B cell (primary cell): ENCODE data around the gene CNBP. TPM values are rescaled to one million over a fixed set of nuclear protein-coding genes. Genes with fewer than 3 reads are reported as not detected.
"Not testable (repeated sequence)": the region's sequence is repeated elsewhere in the genome, so short reads cannot be mapped to it uniquely, and the experiment has no call there.

Experiments used
- ATAC-seq: fragments of 200-7000 bp; cut with Tn5 transposase; one replicate; pipeline ENCODE4 v1.10.0; 2021; ENCODE audit warnings: low read depth, mild to moderate bottlenecking, moderate number of reproducible peaks, moderate library complexity
- CTCF ChIA-PET: fragments of 350-600 bp; sonication (Branson Sonifier 250); formaldehyde crosslinking; loops from one replicate; lab custom pipeline; 2021; ENCODE audit warnings: antibody characterized with exemption, inconsistent platforms; lab: Charles Lee
- POLR2A ChIA-PET: fragments of 350-600 bp; sonication (Branson Sonifier 250); formaldehyde crosslinking; loops from one replicate; lab custom pipeline; 2021; ENCODE audit warnings: antibody characterized with exemption; lab: Charles Lee
- DNase-seq: peaks from one replicate; pipeline ENCODE4 v3.0.0; 2013
- H2AFZ ChIP-seq: 2 replicates; pipeline ENCODE4 v1.6.1; 2012; ENCODE audit warnings: mild to moderate bottlenecking, low read depth, low read length; ENCODE audit not compliant: insufficient read depth, poor library complexity, severe bottlenecking
- H3K27ac ChIP-seq, 2 donors: 1 replicate in 1 of 2; 2 replicates in 1 of 2; pipeline ENCODE4 v1.5.1; 2012 to 2013; ENCODE audit warnings: low read length in 2 of 2, mild to moderate bottlenecking in 2 of 2, moderate library complexity in 1 of 2
- H3K27me3 ChIP-seq, 4 experiments: fragments of 200-600 bp in 1 of 4; sonication (generic) in 1 of 4; replicated peaks in 1 of 4; 1 replicate in 2 of 4; 2 replicates in 2 of 4; pipeline versions ENCODE4 v1.6.1 to v1.7.0; 2013 to 2016; ENCODE audit warnings: low read length in 3 of 4, mild to moderate bottlenecking in 2 of 4, mixed read lengths in 1 of 4, moderate library complexity in 1 of 4; ENCODE audit not compliant: insufficient read depth in 4 of 4, control insufficient read depth in 3 of 4; ENCODE audit errors: control extremely low read depth in 1 of 4
- H3K36me3 ChIP-seq, 2 experiments: replicated peaks in 1 of 2; 1 replicate in 1 of 2; 2 replicates in 1 of 2; pipeline versions ENCODE4 v1.6.1 to v1.7.1; 2013; ENCODE audit warnings: low read length in 1 of 2; ENCODE audit not compliant: insufficient read depth in 2 of 2, control insufficient read depth in 1 of 2; ENCODE audit errors: control extremely low read depth in 1 of 2, extremely low read depth in 1 of 2
- H3K4me1 ChIP-seq, 2 donors: fragments of 200-600 bp in 1 of 2; sonication (generic) in 1 of 2; 1 replicate in 1 of 2; 2 replicates in 1 of 2; pipeline versions ENCODE4 v1.5.1 to v1.6.1; 2013 to 2017; ENCODE audit warnings: low read length in 2 of 2; ENCODE audit not compliant: control insufficient read depth in 2 of 2, insufficient read depth in 2 of 2
- H3K4me2 ChIP-seq: replicated peaks from 2 replicates; pipeline ENCODE3; 2012; ENCODE audit warnings: mild to moderate bottlenecking, low read depth, low read length; ENCODE audit not compliant: poor library complexity, severe bottlenecking
- H3K4me3 ChIP-seq, 5 experiments: fragments of 200-600 bp in 1 of 5; sonication (generic) in 1 of 5; 1 replicate in 3 of 5; 2 replicates in 2 of 5; pipeline versions ENCODE4 v1.5.1 to v1.7.0; 2011 to 2016; ENCODE audit warnings: low read length in 4 of 5, mild to moderate bottlenecking in 4 of 5, low read depth in 2 of 5, control low read depth in 1 of 5, moderate library complexity in 1 of 5; ENCODE audit not compliant: insufficient read depth in 1 of 5; ENCODE audit errors: control extremely low read depth in 1 of 5, extremely low read depth in 1 of 5
- H3K79me2 ChIP-seq: fragments of 200-600 bp; sonication (generic); one replicate; pipeline ENCODE4 v1.6.0; 2016; ENCODE audit warnings: low read length; ENCODE audit not compliant: control insufficient read depth, insufficient read depth
- H3K9ac ChIP-seq: fragments of 200-600 bp; sonication (generic); 2 replicates; pipeline ENCODE4 v1.6.1; 2017; ENCODE audit warnings: mild to moderate bottlenecking, low read length, moderate library complexity
- H3K9me3 ChIP-seq, 3 donors: one replicate each; pipeline versions ENCODE4 v1.6.1 to v1.7.1; 2013; ENCODE audit warnings: low read length in 2 of 3; ENCODE audit not compliant: control insufficient read depth in 2 of 3, insufficient read depth in 1 of 3; ENCODE audit errors: control extremely low read depth in 1 of 3
- H4K20me1 ChIP-seq: 2 replicates; pipeline ENCODE4 v1.6.0; 2012; ENCODE audit warnings: mild to moderate bottlenecking, low read length; ENCODE audit not compliant: insufficient read depth, control insufficient read depth, poor library complexity, severe bottlenecking
- H3K27ac Mint-ChIP-seq: one replicate; pipeline ENCODE4 v1.8.0; 2021; ENCODE audit warnings: mixed read lengths
- H3K27me3 Mint-ChIP-seq: one replicate; pipeline ENCODE4 v1.8.0; 2021; ENCODE audit warnings: mixed read lengths
- H3K4me1 Mint-ChIP-seq: one replicate; pipeline ENCODE4 v1.8.0; 2021; ENCODE audit warnings: mixed read lengths
- H3K4me3 Mint-ChIP-seq: one replicate; pipeline ENCODE4 v1.8.0; 2021; ENCODE audit warnings: mixed read lengths
- H3K9me3 Mint-ChIP-seq: one replicate; pipeline ENCODE4 v1.8.0; 2022; ENCODE audit warnings: mixed read lengths; ENCODE audit not compliant: insufficient read depth
- EZH2 ChIP-seq: IDR thresholded peaks from 2 replicates; pipeline ENCODE4 v1.6.1; 2012; ENCODE audit warnings: borderline replicate concordance, low read depth, mild to moderate bottlenecking, moderate library complexity, low read length; ENCODE audit not compliant: insufficient read depth, poor library complexity, severe bottlenecking
- WGBS: methylation state at CpG from one replicate; pipeline ENCODE4 v1.1.5; 2013; ENCODE audit warnings: missing lambda C conversion rate; ENCODE audit not compliant: insufficient coverage; 5-methylcytosine and 5-hydroxymethylcytosine counted together
- intact Hi-C: fragments of 100-400 bp; cut with micrococcal nuclease; formaldehyde crosslinking; loops from one replicate; pipeline ENCODE4 v1.10.0; 2022
- polyA plus RNA-seq: library from polyadenylated mRNA; depleted of rRNA; stranded (reverse); fragments of >200 nt; gene quantifications from 2 replicates; pipeline ENCODE4 v1.2.3, GENCODE V29; 2012
- total RNA-seq, 2 donors: library from RNA; stranded (reverse); fragments of 120-200 nt in 1 of 2; gene quantifications; 1 replicate in 1 of 2; 2 replicates in 1 of 2; pipeline versions ENCODE4 v1.2.3 to v1.2.4, GENCODE V29; 2013 to 2022
- TF ChIP-seq, protein P1 (sequence below): fragments of 200-600 bp; IDR thresholded peaks from one replicate; pipeline ENCODE4 v1.8.0; 2022; ENCODE audit warnings: antibody characterized with exemption, mild to moderate bottlenecking

Gene CNBP
- total and polyA plus RNA-seq, 2 donors (not counting 1 experiment from before 2014, with no cell fraction given), result 167 to 304 TPM

DNA sequence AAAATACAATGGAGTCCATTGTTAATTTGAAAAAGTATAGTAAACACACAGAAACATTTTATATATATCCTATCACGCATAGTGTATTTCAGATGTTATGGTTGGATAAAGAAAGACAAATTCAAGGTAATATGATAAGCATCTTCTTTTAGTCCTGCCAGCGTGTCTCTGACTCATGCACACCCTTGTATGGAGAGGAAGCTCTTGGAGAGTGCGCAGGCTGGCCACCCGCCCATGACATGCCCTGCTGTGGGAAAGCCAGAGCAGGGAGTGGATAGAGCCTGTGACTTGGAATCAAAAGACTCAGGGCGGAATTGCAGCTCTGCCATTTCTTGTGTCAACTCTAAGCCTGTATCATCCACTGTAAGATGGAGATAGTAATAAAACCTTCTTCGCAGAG lies 42.7 kb upstream of the CNBP start:
- TF ChIP-seq, protein P1, sequence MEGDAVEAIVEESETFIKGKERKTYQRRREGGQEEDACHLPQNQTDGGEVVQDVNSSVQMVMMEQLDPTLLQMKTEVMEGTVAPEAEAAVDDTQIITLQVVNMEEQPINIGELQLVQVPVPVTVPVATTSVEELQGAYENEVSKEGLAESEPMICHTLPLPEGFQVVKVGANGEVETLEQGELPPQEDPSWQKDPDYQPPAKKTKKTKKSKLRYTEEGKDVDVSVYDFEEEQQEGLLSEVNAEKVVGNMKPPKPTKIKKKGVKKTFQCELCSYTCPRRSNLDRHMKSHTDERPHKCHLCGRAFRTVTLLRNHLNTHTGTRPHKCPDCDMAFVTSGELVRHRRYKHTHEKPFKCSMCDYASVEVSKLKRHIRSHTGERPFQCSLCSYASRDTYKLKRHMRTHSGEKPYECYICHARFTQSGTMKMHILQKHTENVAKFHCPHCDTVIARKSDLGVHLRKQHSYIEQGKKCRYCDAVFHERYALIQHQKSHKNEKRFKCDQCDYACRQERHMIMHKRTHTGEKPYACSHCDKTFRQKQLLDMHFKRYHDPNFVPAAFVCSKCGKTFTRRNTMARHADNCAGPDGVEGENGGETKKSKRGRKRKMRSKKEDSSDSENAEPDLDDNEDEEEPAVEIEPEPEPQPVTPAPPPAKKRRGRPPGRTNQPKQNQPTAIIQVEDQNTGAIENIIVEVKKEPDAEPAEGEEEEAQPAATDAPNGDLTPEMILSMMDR, result no peak
- TF ChIP-seq EZH2, result no peak
- peaks cover 34% of the 10 kb centered on the region for H3K4me1 Mint-ChIP-seq
- CTCF ChIA-PET, result interaction anchor here (3.3 kb wide), 1 partner anchor 20 kb away, joined by 12 read pairs; no protein-coding TSS in a partner anchor
- 100% methylated on average over 1 of the region's 6 CpGs for WGBS
- Histone ChIP-seq H3K36me3 (no peaks in the 10 kb centered on the region), H3K9me3 (no peaks in the 10 kb centered on the region), H3K4me1 (peaks cover 8 to 23% of the 10 kb centered on the region in 2 donors), H3K4me3 (no peak overlapping the region), H3K4me2 (no peak overlapping the region), H3K79me2 (no peaks in the 10 kb centered on the region), H3K27me3 (no peaks in the 10 kb centered on the region), H4K20me1 (no peaks in the 10 kb centered on the region), H3K27ac (no peak overlapping the region), H3K9ac (no peak overlapping the region), H2AFZ (no peak overlapping the region)
- no peaks in the 10 kb centered on the region for H3K27me3 Mint-ChIP-seq
- ATAC-seq (no peak), DNase-seq (no peak)
- intact Hi-C loops, result no loop called here
- POLR2A ChIA-PET, result no interaction called here
- no peaks in the 10 kb centered on the region for H3K9me3 Mint-ChIP-seq
- peak overlapping the region; percentile 3 for H3K27ac Mint-ChIP-seq
- H3K4me3 Mint-ChIP-seq, result no peak overlapping the region

DNA sequence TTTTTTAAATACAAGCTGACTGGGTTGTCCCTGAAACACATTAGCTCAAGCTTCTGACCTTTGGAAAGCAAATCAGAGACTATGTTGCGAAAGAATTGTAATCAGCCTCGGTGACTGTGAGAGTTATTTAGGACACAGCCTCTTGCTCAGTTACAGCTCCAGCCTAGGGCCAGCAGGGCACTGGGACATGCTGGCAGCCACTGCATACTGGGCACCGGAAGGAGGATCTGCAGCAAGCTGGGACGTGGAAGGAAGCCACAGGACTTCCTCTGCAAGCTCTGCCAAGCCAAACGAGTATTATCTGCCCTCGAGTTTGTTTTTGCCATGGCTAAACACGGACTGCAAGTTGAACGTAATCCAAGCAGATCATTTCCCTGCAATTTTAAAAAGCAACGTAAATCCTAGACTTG lies 41.3 kb upstream of the CNBP start:
- WGBS, result 11% methylated on average over 8 of the region's 9 CpGs
- Mint-ChIP-seq H3K4me1 (peaks cover 28% of the 10 kb centered on the region), H3K4me3 (no peak overlapping the region), H3K9me3 (no peaks in the 10 kb centered on the region), H3K27ac (peak overlapping the region; percentile 53), H3K27me3 (no peaks in the 10 kb centered on the region)
- no peak for ATAC-seq
- POLR2A ChIA-PET, result interaction anchor here (0.6 to 1.3 kb wide), 5 partner anchors 19 to 174 kb away, joined by 3 to 9 read pairs (median 3); no protein-coding TSS in a partner anchor
- Histone ChIP-seq H3K79me2 (no peaks in the 10 kb centered on the region), H3K4me2 (peak overlapping the region; percentile 32), H3K27ac (no peak overlapping the region), H3K4me1 (peaks cover 8 to 23% of the 10 kb centered on the region in 2 donors), H3K4me3 (no peak overlapping the region), H4K20me1 (no peaks in the 10 kb centered on the region), H3K9ac (no peak overlapping the region), H2AFZ (peak overlapping the region; percentile 63), H3K36me3 (no peaks in the 10 kb centered on the region), H3K27me3 (no peaks in the 10 kb centered on the region), H3K9me3 (no peaks in the 10 kb centered on the region)
- DNase-seq, result no peak
- CTCF ChIA-PET, result interaction anchor here (0.6 to 3.3 kb wide), 6 partner anchors 8 to 255 kb away, joined by 3 to 12 read pairs (median 3); no protein-coding TSS in a partner anchor
- TF ChIP-seq, protein P1, result no peak
- no peak for TF ChIP-seq EZH2
- intact Hi-C loops, result no loop called here

DNA sequence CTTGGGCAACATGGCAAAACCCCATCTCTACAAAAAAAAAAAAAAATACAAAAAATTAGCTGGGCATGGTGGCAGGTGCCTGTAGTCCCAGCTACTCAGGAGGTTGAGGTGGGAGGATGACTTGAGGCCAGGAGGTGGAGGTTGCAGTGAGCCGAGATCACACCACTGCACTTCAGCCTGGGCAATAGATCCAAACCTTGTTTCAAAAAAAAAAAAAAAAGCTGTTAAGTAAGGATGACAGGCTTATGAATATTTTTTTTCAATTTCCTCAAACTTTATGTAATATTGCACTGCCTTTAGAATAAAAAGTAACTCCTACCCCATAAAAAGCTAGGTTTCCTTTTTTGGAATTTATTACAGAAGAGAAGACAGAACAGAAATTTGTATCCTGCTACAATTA lies 40.7 kb upstream of the CNBP start:
- H2AFZ ChIP-seq, H3K9ac ChIP-seq, H3K27ac Mint-ChIP-seq, H3K27me3 Mint-ChIP-seq, H3K36me3 ChIP-seq, H3K4me3 Mint-ChIP-seq, H3K4me2 ChIP-seq, H3K9me3 Mint-ChIP-seq, H3K79me2 ChIP-seq, H3K9me3 ChIP-seq, H4K20me1 ChIP-seq, intact Hi-C loops, DNase-seq, H3K27me3 ChIP-seq, H3K27ac ChIP-seq, H3K4me3 ChIP-seq, ATAC-seq: not testable (repeated sequence)
- H3K4me1 ChIP-seq, result peaks cover 8 to 23% of the 10 kb centered on the region in 2 donors
- ChIA-PET CTCF (interaction anchor here (0.6 to 3.3 kb wide), 5 partner anchors 9 to 254 kb away, joined by 3 to 12 read pairs (median 3); no protein-coding TSS in a partner anchor), POLR2A (interaction anchor here (0.5 to 1.3 kb wide), 6 partner anchors 19 to 459 kb away, joined by 3 to 9 read pairs (median 3); no protein-coding TSS in a partner anchor)
- no CpG with 5 or more reads among the region's 1 CpG for WGBS
- peaks cover 24% of the 10 kb centered on the region for H3K4me1 Mint-ChIP-seq
